SU-DHL-6 (cell line): ENCODE results near the gene SMAD6.

Experiments
- H2AFZ ChIP-seq: fragments of 200-600 bp; sonication (generic); 2 replicates; pipeline ENCODE4 v1.6.1; 2014; ENCODE audit warnings: low read depth, mild to moderate bottlenecking, moderate library complexity, mixed read lengths, antibody characterized with exemption, low read length; ENCODE audit not compliant: severe bottlenecking
- H3F3A ChIP-seq: fragments of 200-600 bp; shearing (Covaris generic); 2 replicates; pipeline ENCODE4 v1.6.0; 2016; ENCODE audit warnings: antibody characterized with exemption, mild to moderate bottlenecking; ENCODE audit not compliant: insufficient read depth
- H3K27ac ChIP-seq: fragments of 200-600 bp; sonication (generic); 2 replicates; pipeline ENCODE4 v1.5.1; 2016; ENCODE audit warnings: low read depth, mild to moderate bottlenecking, low read length, moderate library complexity, mixed read lengths
- H3K27me3 ChIP-seq: fragments of 200-600 bp; sonication (generic), shearing (Covaris generic); 2 replicates; pipeline ENCODE4 v1.6.0; 2014; ENCODE audit warnings: mild to moderate bottlenecking, low read length
- H3K36me3 ChIP-seq: fragments of 200-600 bp; sonication (generic); 2 replicates; pipeline ENCODE4 v1.6.1; 2014; ENCODE audit warnings: mild to moderate bottlenecking, low read length, mixed read lengths
- H3K4me2 ChIP-seq: fragments of 300-600, 200-600 bp; shearing (Covaris generic), sonication (generic); 2 replicates; pipeline ENCODE4 v1.6.0; 2014; ENCODE audit warnings: low read length, low read depth, mild to moderate bottlenecking; ENCODE audit not compliant: poor library complexity, severe bottlenecking
- H3K4me3 ChIP-seq: fragments of 200-600 bp; sonication (generic); 2 replicates; pipeline ENCODE4 v1.5.1; 2014; ENCODE audit warnings: antibody characterized with exemption, low read length, mild to moderate bottlenecking, mixed read lengths; ENCODE audit not compliant: insufficient read depth, poor library complexity, severe bottlenecking
- H3K79me2 ChIP-seq: fragments of 200-600 bp; sonication (generic); 2 replicates; pipeline ENCODE4 v1.6.1; 2014; ENCODE audit warnings: mild to moderate bottlenecking, low read length, moderate library complexity; ENCODE audit not compliant: insufficient read depth
- H3K9ac ChIP-seq: fragments of 200-600 bp; sonication (generic); 2 replicates; pipeline ENCODE4 v1.7.0; 2014; ENCODE audit warnings: mild to moderate bottlenecking, low read length
- H3K9me2 ChIP-seq: fragments of 200-600 bp; sonication (generic); replicated peaks from 2 replicates; pipeline ENCODE4 v1.6.1; 2014; ENCODE audit warnings: low read length; ENCODE audit not compliant: insufficient read depth
- H3K9me3 ChIP-seq: fragments of 200-600 bp; sonication (generic); 2 replicates; pipeline ENCODE4 v1.6.1; 2014; ENCODE audit warnings: low read length, mixed read lengths; ENCODE audit not compliant: insufficient read depth
- H4K20me1 ChIP-seq: fragments of 200-600 bp; sonication (generic); 2 replicates; pipeline ENCODE4 v1.6.1; 2014; ENCODE audit warnings: low read depth, mild to moderate bottlenecking, antibody characterized with exemption, low read length, moderate library complexity, mixed read lengths
- CTCF ChIP-seq: fragments of 200-600 bp; sonication (generic); IDR thresholded peaks from one replicate; pipeline ENCODE4 v1.5.1; 2017; ENCODE audit warnings: antibody characterized with exemption, mild to moderate bottlenecking, low read length, moderate library complexity; ENCODE audit not compliant: insufficient read depth, poor library complexity, severe bottlenecking
- EZH2phosphoT487 ChIP-seq: fragments of 200-600 bp; sonication (generic), shearing (Covaris generic); conservative IDR thresholded peaks from 2 replicates; pipeline ENCODE4 v1.6.1; 2018; ENCODE audit warnings: mild to moderate bottlenecking, antibody characterized with exemption, low read length, moderate library complexity, mixed read lengths

Gene SMAD6

GRCh38 chr15:66740802-66741201 lies 38.8 kb downstream of the SMAD6 start:
- no peaks in the 10 kb centered on the region for H3K36me3 ChIP-seq
- no peaks in the 10 kb centered on the region for H3K9me3 ChIP-seq
- no peaks in the 10 kb centered on the region for H3K27me3 ChIP-seq
- H3K4me2 ChIP-seq, result no peak overlapping the region
- H3K4me3 ChIP-seq, result no peak overlapping the region
- H3K27ac ChIP-seq, result no peak overlapping the region
- H4K20me1 ChIP-seq, result no peaks in the 10 kb centered on the region
- H3K9ac ChIP-seq, result no peak overlapping the region
- no peak for TF ChIP-seq EZH2phosphoT487
- TF ChIP-seq CTCF, result no peak
- H2AFZ ChIP-seq, result no peak overlapping the region
- no peaks in the 10 kb centered on the region for H3K9me2 ChIP-seq
- H3K79me2 ChIP-seq, result no peaks in the 10 kb centered on the region
- no peaks in the 10 kb centered on the region for H3F3A ChIP-seq

- H3K9me3 ChIP-seq, result no peaks in the 10 kb centered on the region
- H2AFZ ChIP-seq, result no peak overlapping the region
- H3F3A ChIP-seq, result no peaks in the 10 kb centered on the region
- no peak overlapping the region for H3K27ac ChIP-seq
- no peak overlapping the region for H3K9ac ChIP-seq
- no peaks in the 10 kb centered on the region for H4K20me1 ChIP-seq
- no peak overlapping the region for H3K4me3 ChIP-seq
- no peaks in the 10 kb centered on the region for H3K27me3 ChIP-seq
- H3K9me2 ChIP-seq, result no peaks in the 10 kb centered on the region
- H3K4me2 ChIP-seq, result no peak overlapping the region
- no peaks in the 10 kb centered on the region for H3K79me2 ChIP-seq
- TF ChIP-seq EZH2phosphoT487, result no peak
- no peak for TF ChIP-seq CTCF
- H3K36me3 ChIP-seq, result no peaks in the 10 kb centered on the region
Measured at GRCh38 chr15:66741646-66742045, 39.6 kb downstream of the SMAD6 start.

DNA sequence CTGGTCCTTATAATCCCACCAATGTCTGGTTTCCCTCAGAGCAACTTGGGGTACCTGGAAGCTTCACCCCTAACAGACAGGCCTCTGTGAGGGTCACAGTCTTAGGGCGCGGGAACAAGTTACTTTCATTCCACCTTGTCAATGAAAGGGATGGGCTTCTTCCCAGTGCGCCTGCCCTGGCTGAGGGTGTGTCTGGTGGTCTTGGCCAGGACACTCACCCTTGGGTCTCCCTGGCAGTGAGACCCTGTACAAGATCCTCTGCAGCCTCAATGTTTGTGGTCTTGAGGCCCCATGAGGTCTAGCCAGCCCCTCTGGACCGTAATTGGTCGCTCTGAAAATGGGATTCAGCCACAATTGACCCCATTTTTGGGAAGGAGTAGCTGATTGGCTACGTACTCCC lies 40.2 kb downstream of the SMAD6 start:
- Histone ChIP-seq H3K9ac (no peak overlapping the region), H3F3A (no peaks in the 10 kb centered on the region), H2AFZ (no peak overlapping the region), H3K9me2 (no peaks in the 10 kb centered on the region), H3K79me2 (no peaks in the 10 kb centered on the region), H4K20me1 (no peaks in the 10 kb centered on the region), H3K36me3 (no peaks in the 10 kb centered on the region), H3K9me3 (no peaks in the 10 kb centered on the region), H3K4me2 (no peak overlapping the region), H3K27ac (no peak overlapping the region), H3K4me3 (no peak overlapping the region), H3K27me3 (no peaks in the 10 kb centered on the region)
- TF ChIP-seq EZH2phosphoT487 (no peak), CTCF (no peak)

DNA sequence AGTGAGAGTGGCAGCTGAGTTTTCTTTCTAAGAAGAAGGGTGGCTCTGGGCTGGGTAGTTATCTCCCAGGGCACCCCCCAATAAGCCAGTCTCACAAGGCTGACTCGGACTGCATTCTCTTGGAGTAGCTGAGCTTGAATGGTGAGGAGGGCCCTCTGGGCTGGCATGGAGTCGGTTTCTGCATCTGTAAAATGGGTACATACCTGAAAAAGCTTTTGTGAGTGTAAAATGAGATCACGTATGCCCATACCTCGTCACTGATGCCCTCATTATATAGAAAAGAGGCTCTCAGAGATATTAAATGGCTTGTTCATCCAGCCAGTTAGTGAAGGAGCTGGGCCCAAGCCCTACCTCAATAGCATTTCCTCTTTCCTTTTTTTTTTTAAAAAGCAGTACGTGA lies 41.2 kb downstream of the SMAD6 start:
- no peak overlapping the region for H3K27ac ChIP-seq
- H3F3A ChIP-seq, result no peaks in the 10 kb centered on the region
- H3K27me3 ChIP-seq, result no peaks in the 10 kb centered on the region
- no peak overlapping the region for H3K9ac ChIP-seq
- no peaks in the 10 kb centered on the region for H3K36me3 ChIP-seq
- no peak overlapping the region for H2AFZ ChIP-seq
- H3K79me2 ChIP-seq, result no peaks in the 10 kb centered on the region
- no peak overlapping the region for H3K4me3 ChIP-seq
- TF ChIP-seq CTCF (no peak), EZH2phosphoT487 (no peak)
- no peak overlapping the region for H3K4me2 ChIP-seq
- H3K9me2 ChIP-seq, result no peaks in the 10 kb centered on the region
- H3K9me3 ChIP-seq, result no peaks in the 10 kb centered on the region
- no peaks in the 10 kb centered on the region for H4K20me1 ChIP-seq
